SK-N-SH (cell line): ENCODE results near the gene RNFT2.

Experiments
- CTCF ChIP-seq: fragments of 200-600 bp; sonication (generic); IDR thresholded peaks from 2 replicates; pipeline ENCODE4 v1.6.1; 2017; ENCODE audit warnings: antibody characterized with exemption, mild to moderate bottlenecking, moderate library complexity
- EP300 ChIP-seq, 2 experiments: IDR thresholded peaks; 2 replicates each; pipeline versions ENCODE4 v1.4.0 to v1.6.1; 2012; ENCODE audit warnings: borderline replicate concordance in 1 of 2, low read depth in 1 of 2, low read length in 1 of 2
- FOXM1 ChIP-seq: IDR thresholded peaks from 2 replicates; pipeline ENCODE4 v1.4.0; 2012; ENCODE audit warnings: low read depth, mild to moderate bottlenecking
- IRF3 ChIP-seq: fragments of 150-350 bp; IDR thresholded peaks from 2 replicates; pipeline ENCODE4 v1.6.1; 2016; ENCODE audit warnings: mild to moderate bottlenecking, low read depth, low read length
- JUND ChIP-seq: IDR thresholded peaks from 2 replicates; pipeline ENCODE4 v1.4.0; 2012
- RCOR1 ChIP-seq: fragments of 150-350 bp; IDR thresholded peaks from 2 replicates; pipeline ENCODE4 v1.6.1; 2017; ENCODE audit warnings: antibody characterized with exemption, low read length
- RXRA ChIP-seq: IDR thresholded peaks from 2 replicates; pipeline ENCODE4 v1.4.0; 2012; ENCODE audit warnings: low read depth, mild to moderate bottlenecking, borderline replicate concordance
- TAF1 ChIP-seq: IDR thresholded peaks from 2 replicates; pipeline ENCODE4 v1.6.1; 2012; ENCODE audit warnings: low read depth, mild to moderate bottlenecking, low read length, moderate library complexity, borderline replicate concordance
- YY1 ChIP-seq: IDR thresholded peaks from 2 replicates; pipeline ENCODE4 v1.4.0; 2012; ENCODE audit warnings: low read depth, mild to moderate bottlenecking
- TF ChIP-seq, protein P1 (sequence below): IDR thresholded peaks from 2 replicates; pipeline ENCODE4 v1.6.1; 2012; ENCODE audit warnings: mild to moderate bottlenecking, low read depth, low read length, moderate library complexity

DNA sequence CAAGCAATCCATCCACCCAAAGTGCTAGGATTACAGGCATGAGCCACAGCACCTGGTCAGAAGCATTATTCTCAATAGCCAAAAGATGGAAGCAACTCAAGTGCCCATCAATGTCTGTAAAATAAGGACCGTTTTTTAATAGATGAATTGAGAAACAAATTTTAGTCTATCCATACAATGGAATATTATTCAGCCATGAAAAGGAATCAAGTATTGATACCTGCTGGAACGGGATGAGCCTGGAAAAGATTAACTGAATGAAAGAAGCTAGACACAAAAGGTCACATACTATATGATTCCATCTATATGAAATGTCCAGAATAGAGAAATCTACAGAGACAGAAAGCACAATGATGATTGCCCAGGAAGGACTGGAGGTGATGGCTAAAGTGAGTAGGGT, 163.5 kb downstream of the RNFT2 start:
- no peak for TF ChIP-seq CTCF
- TF ChIP-seq IRF3, result no peak
- TF ChIP-seq RXRA, result no peak
- TF ChIP-seq, protein P1, sequence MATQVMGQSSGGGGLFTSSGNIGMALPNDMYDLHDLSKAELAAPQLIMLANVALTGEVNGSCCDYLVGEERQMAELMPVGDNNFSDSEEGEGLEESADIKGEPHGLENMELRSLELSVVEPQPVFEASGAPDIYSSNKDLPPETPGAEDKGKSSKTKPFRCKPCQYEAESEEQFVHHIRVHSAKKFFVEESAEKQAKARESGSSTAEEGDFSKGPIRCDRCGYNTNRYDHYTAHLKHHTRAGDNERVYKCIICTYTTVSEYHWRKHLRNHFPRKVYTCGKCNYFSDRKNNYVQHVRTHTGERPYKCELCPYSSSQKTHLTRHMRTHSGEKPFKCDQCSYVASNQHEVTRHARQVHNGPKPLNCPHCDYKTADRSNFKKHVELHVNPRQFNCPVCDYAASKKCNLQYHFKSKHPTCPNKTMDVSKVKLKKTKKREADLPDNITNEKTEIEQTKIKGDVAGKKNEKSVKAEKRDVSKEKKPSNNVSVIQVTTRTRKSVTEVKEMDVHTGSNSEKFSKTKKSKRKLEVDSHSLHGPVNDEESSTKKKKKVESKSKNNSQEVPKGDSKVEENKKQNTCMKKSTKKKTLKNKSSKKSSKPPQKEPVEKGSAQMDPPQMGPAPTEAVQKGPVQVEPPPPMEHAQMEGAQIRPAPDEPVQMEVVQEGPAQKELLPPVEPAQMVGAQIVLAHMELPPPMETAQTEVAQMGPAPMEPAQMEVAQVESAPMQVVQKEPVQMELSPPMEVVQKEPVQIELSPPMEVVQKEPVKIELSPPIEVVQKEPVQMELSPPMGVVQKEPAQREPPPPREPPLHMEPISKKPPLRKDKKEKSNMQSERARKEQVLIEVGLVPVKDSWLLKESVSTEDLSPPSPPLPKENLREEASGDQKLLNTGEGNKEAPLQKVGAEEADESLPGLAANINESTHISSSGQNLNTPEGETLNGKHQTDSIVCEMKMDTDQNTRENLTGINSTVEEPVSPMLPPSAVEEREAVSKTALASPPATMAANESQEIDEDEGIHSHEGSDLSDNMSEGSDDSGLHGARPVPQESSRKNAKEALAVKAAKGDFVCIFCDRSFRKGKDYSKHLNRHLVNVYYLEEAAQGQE, result no peak
- no peak for TF ChIP-seq EP300 (IDR thresholded peaks at IDR 0.05; ENCODE audit: borderline replicate concordance in 1 of 2, low read depth in 1 of 2, low read length in 1 of 2)
- TF ChIP-seq RCOR1, result no peak
- no peak for TF ChIP-seq JUND
- TF ChIP-seq TAF1, result no peak
- TF ChIP-seq FOXM1, result no peak
- no peak for TF ChIP-seq YY1
